Sigmoid colon (tissue), 7 donors: ENCODE results near the gene IFT43. TPM values are rescaled to one million over a fixed set of nuclear protein-coding genes. Genes with fewer than 3 reads are reported as not detected.

Source experiments
- DNase-seq: peaks from one replicate; pipeline ENCODE4 v3.0.0-alpha.2; 2019
- H3K27ac ChIP-seq, 4 donors: fragments of 200-600 bp; sonication (generic); one replicate each; pipeline ENCODE4 v1.5.1; 2016 to 2019; ENCODE audit warnings: mild to moderate bottlenecking in 1 of 4
- H3K27me3 ChIP-seq, 3 donors: fragments of 200-600 bp; sonication (generic); one replicate each; pipeline ENCODE4 v1.5.1; 2019; ENCODE audit warnings: mild to moderate bottlenecking in 1 of 3
- H3K36me3 ChIP-seq, 4 donors: fragments of 200-600 bp; sonication (generic); one replicate each; pipeline ENCODE4 v1.5.1; 2016 to 2019
- H3K4me1 ChIP-seq, 4 donors: fragments of 200-600 bp; sonication (generic); one replicate each; pipeline ENCODE4 v1.5.1; 2017 to 2019
- H3K4me3 ChIP-seq, 4 donors: fragments of 200-600 bp; sonication (generic); one replicate each; pipeline ENCODE4 v1.5.1; 2017 to 2019; ENCODE audit warnings: mild to moderate bottlenecking in 2 of 4, moderate library complexity in 1 of 4
- H3K9me3 ChIP-seq, 4 donors: fragments of 200-600 bp in 3 of 4; sonication (generic) in 3 of 4; one replicate each; pipeline versions ENCODE4 v1.5.1 to v1.6.1; 2013 to 2019
- CTCF ChIP-seq, 4 experiments: fragments of 450-650 bp in 3 of 4; fragments of 200-600 bp in 1 of 4; IDR thresholded peaks; one replicate each; pipeline ENCODE4 v1.5.1; 2016 to 2019; ENCODE audit warnings: antibody characterized with exemption in 4 of 4, mild to moderate bottlenecking in 3 of 4, moderate library complexity in 2 of 4
- EP300 ChIP-seq, 4 donors: sonication (generic); formaldehyde crosslinking; IDR thresholded peaks; one replicate each; pipeline ENCODE4 v1.6.1; 2017; ENCODE audit warnings: antibody characterized with exemption in 4 of 4
- POLR2A ChIP-seq, 2 donors: fragments of 450-650 bp; IDR thresholded peaks; one replicate each; pipeline ENCODE4 v1.6.1; 2016; ENCODE audit warnings: antibody characterized with exemption in 2 of 2, mild to moderate bottlenecking in 2 of 2, moderate library complexity in 2 of 2
- POLR2AphosphoS5 ChIP-seq, 4 donors: sonication (generic); formaldehyde crosslinking; IDR thresholded peaks; one replicate each; pipeline ENCODE4 v1.6.1; 2017; ENCODE audit warnings: antibody characterized with exemption in 4 of 4
- WGBS, 2 donors: extraction: QIAGEN DNeasy Blood & Tissue Kit; methylation state at CpG; one replicate each; pipeline ENCODE4 v1.1.7; 2013; 5-methylcytosine and 5-hydroxymethylcytosine counted together
- intact Hi-C: fragments of 100-400 bp; cut with DNase I; formaldehyde crosslinking; loops from one replicate; pipeline ENCODE4 v1.15.1; 2023
- polyA plus RNA-seq, 3 donors: library from polyadenylated mRNA; stranded (reverse); fragments of 200-250 nt; gene quantifications; one replicate each; pipeline ENCODE4 v1.2.3, GENCODE V29; 2013
- total RNA-seq, 4 donors: library from RNA; depleted of rRNA; stranded (reverse); fragments of >200 nt; gene quantifications; one replicate each; pipeline ENCODE4 v1.1.0, GENCODE V29; 2016
- donor health status: healthy with polysubstance abuse.
- donor health status: Bipolar disorder and iron deficiency.
- donor health status: healthy.

Gene IFT43
- total and polyA plus RNA-seq, 7 donors: 31.4 to 63.7 (median 42.8) TPM

- intact Hi-C loops: no loop called here
- no peaks in the 10 kb centered on the region for H3K36me3 ChIP-seq
- 47 to 59% methylated on average over 14 of the region's 14 CpGs for WGBS, 2 donors
- no peaks in the 10 kb centered on the region for H3K27me3 ChIP-seq
- H3K27ac ChIP-seq: peak overlapping the region; percentile 94 to 99 (median 96)
- H3K4me1 ChIP-seq: peaks cover 0 to 50% (median 42%) of the 10 kb centered on the region in 4 donors
- DNase-seq: peak; percentile 69
- TF ChIP-seq CTCF (IDR thresholded peaks at IDR 0.05) (peak; percentile 39 to 62 (median 57)), EP300 (IDR thresholded peaks at IDR 0.05) (no peak)
- no peaks in the 10 kb centered on the region for H3K9me3 ChIP-seq
- peak overlapping the region; percentile 4 to 81 (median 74) for H3K4me3 ChIP-seq
Observed at GRCh38 chr14:75979071-75979571, 6.4 kb upstream of the IFT43 start.

GRCh38 chr14:75979648-75980565 is 5.7 kb upstream of the IFT43 start:
- intact Hi-C loops: loop anchor here (5.0 kb wide), 1 partner anchor 403 kb away; the partner anchor contains the start of gene FLVCR2
- TF ChIP-seq POLR2AphosphoS5 (IDR thresholded peaks at IDR 0.05) (peak in 1 of 4 donors; percentile 45), EP300 (IDR thresholded peaks at IDR 0.05) (no peak)

GRCh38 chr14:75980856-75981255 is 4.7 kb upstream of the IFT43 start:
- intact Hi-C loops: loop anchor here (5.0 kb wide), 1 partner anchor 404 kb away; the partner anchor contains the start of gene FLVCR2
- DNase-seq: peak; percentile 76
- 76 to 90% methylated on average over 8 of the region's 8 CpGs for WGBS, 2 donors
- Histone ChIP-seq H3K27me3 (no peaks in the 10 kb centered on the region), H3K27ac (peak overlapping the region; percentile 94 to 99 (median 96)), H3K36me3 (no peaks in the 10 kb centered on the region), H3K4me1 (peaks cover 0 to 58% (median 45%) of the 10 kb centered on the region in 4 donors), H3K4me3 (peak overlapping the region; percentile 18 to 81 (median 74)), H3K9me3 (no peaks in the 10 kb centered on the region)
- no peak for TF ChIP-seq CTCF (IDR thresholded peaks at IDR 0.05)
- TF ChIP-seq POLR2AphosphoS5 (IDR thresholded peaks at IDR 0.05): peak in 1 of 4 donors; percentile 16
- no peak for TF ChIP-seq EP300 (IDR thresholded peaks at IDR 0.05)

More at GRCh38 chr14:75979648-75980565, 5.7 kb upstream of the IFT43 start:
- no peaks in the 10 kb centered on the region for H3K36me3 ChIP-seq
- 79 to 87% methylated on average over 27 of the region's 27 CpGs for whole genome bisulfite sequencing, 2 donors
- H3K9me3 ChIP-seq: no peaks in the 10 kb centered on the region
- peak; percentile 83 for DNase-seq
- peaks cover 0 to 52% (median 43%) of the 10 kb centered on the region in 4 donors for H3K4me1 ChIP-seq
- H3K27me3 ChIP-seq: no peaks in the 10 kb centered on the region
- peak overlapping the region; percentile 20 to 81 (median 74) for H3K4me3 ChIP-seq
- H3K27ac ChIP-seq: peak overlapping the region; percentile 94 to 99 (median 96)

GRCh38 chr14:75981426-75982265 is 3.9 kb upstream of the IFT43 start, which contains the start of gene TGFB3:
TGFB3 (minus strand) TSS chr14:75981995; CDS start chr14:75980893, 1,102 bp downstream.
- 1 to 4% methylated on average over 26 of the region's 26 CpGs for WGBS, 2 donors
- Histone ChIP-seq H3K9me3 (no peaks in the 10 kb centered on the region), H3K4me3 (peak within 1 kb of the TSS; percentile 60 to 81 (median 74)), H3K27me3 (no peaks in the 10 kb centered on the region), H3K36me3 (no peaks in the 10 kb centered on the region), H3K27ac (peak within 1 kb of the TSS; percentile 94 to 99 (median 96)), H3K4me1 (peaks cover 0 to 64% (median 50%) of the 10 kb centered on the region in 4 donors)
- peak; percentile 93 for DNase-seq
- TF ChIP-seq CTCF (IDR thresholded peaks at IDR 0.05): no peak
- TF ChIP-seq POLR2A (IDR thresholded peaks at IDR 0.05): peak; percentile 82 to 86
- TF ChIP-seq EP300 (IDR thresholded peaks at IDR 0.05): peak in 1 of 4 donors; percentile 44
- TF ChIP-seq POLR2AphosphoS5 (IDR thresholded peaks at IDR 0.05): peak; percentile 85 to 97 (median 88)
- intact Hi-C loops: loop anchor here (1.0 to 5.0 kb wide), 4 partner anchors 75 to 404 kb away; partner anchors contain the start of gene FLVCR2
